ENCODE measurements around the gene SNX30.

Gene SNX30

DNA sequence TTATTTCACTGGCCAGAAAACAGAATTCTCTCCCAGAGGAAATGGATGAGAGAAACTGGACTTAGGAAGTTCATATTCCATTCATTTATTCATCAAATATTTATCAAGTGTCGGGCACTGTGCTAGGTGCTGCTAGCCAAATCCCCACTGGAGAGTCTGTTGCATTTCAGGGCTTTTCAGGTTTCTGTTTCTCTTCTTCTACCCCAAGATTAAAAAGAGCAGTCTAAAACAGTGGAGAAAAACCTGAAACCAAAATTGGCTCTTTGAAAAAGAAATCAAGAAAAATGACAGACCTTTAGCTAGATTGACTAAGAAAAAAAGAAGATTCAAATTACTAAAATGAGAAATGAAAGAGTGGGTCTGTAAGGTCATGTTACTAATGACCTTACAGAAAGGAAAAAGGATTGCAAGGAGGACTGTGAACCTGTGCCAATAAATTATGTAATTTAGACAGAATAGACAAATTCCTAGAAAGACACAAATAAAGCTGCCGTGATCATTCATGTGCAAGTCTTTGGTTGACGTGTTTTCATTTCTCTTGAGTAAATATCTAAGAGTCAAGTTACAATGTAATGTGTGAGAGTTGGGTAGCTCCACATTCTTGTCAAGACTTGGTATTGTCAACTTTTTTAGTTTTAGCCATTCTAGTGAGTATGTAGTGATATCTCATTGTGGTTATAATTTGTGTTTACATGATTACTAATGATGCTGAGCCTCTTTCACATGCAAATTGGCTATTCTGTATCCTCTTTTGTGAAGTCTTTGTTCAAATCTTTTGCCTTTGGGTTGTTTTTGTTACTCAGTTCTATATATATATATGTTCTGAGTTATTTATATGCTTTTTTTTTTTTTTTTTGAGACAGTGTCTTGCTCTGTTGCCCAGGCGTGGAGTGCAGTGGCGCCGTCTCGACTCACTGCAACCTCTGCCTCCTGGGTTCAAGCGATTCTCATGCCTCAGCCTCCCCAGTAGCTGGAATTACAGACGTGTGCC is 23.7 kb downstream of the SNX30 start:
- no peak for DNase-seq (ENCODE audit: low spot score in 2 of 2)
- H3K36me3 Mint-ChIP-seq (ENCODE audit: insufficient read depth): peaks cover 3% of the 10 kb centered on the region
- H3K9me3 Mint-ChIP-seq: no peaks in the 10 kb centered on the region
- no peak for ATAC-seq (replicated peaks; ENCODE audit: extremely low read depth, poor library complexity, severe bottlenecking)
- no peaks in the 10 kb centered on the region for H3K27me3 Mint-ChIP-seq
- no peak overlapping the region for H3K4me3 Mint-ChIP-seq
- peak overlapping the region; percentile 29 for H3K27ac Mint-ChIP-seq (ENCODE audit: low read depth)
- peaks cover 63% of the 10 kb centered on the region for H3K4me1 Mint-ChIP-seq

DNA sequence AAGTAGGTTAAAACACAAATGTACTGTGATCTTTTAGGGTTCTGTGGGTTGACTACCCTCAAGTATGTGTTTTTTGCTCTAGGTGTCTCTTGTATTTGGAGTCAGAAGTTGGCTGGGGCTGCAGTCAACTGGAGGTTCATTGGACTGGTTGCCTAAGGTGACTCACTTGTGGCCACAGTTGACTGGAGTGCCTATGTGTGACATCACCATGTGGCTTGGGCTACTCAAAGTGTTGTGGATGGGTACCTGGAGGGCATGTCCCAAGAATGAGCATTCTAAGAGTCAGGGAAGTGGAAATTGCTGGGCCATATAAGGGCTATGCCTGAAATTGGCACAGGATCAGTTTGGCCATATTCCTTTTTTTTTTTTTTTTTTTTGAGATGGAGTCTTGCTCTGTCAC is 27.4 kb downstream of the SNX30 start:
- ATAC-seq (replicated peaks; ENCODE audit: extremely low read depth, poor library complexity, severe bottlenecking): no peak
- H3K27ac Mint-ChIP-seq (ENCODE audit: low read depth): no peak overlapping the region
- no peaks in the 10 kb centered on the region for H3K27me3 Mint-ChIP-seq
- DNase-seq (ENCODE audit: low spot score in 2 of 2): no peak
- H3K9me3 Mint-ChIP-seq: no peaks in the 10 kb centered on the region
- H3K4me1 Mint-ChIP-seq: peaks cover 60% of the 10 kb centered on the region
- H3K4me3 Mint-ChIP-seq: no peak overlapping the region
- peaks cover 3% of the 10 kb centered on the region for H3K36me3 Mint-ChIP-seq (ENCODE audit: insufficient read depth)

DNA sequence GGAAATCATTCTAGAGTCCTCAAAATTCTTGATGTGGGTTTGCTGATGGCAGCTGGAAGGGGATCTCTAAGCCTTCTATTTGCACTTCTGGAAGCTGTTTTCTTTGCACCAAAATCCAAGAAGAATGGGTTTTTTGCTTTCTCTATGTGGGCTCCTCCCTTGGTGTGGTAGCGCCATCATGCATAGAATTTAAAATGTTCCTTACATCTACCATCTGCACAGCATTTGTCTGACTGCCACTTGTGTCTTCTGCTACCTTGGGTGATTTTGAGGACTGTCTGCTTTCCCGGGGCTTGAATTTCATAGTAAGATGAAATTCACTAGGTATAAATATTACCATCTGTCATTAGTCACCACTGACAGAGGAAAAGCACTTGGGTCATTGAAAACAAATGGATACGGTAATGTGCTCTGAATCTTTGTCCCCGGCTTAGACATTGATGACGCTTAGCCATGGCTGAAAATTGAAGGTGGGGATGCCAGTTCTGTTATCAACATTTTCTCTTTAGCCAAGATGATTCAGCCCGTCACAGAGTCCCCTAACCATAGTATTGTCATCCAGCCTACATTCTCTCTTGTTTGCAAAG is 30.0 kb downstream of the SNX30 start:
- H3K27ac Mint-ChIP-seq (ENCODE audit: low read depth): no peak overlapping the region
- peaks cover 66% of the 10 kb centered on the region for H3K4me1 Mint-ChIP-seq
- H3K4me3 Mint-ChIP-seq: no peak overlapping the region
- peaks cover 2% of the 10 kb centered on the region for H3K36me3 Mint-ChIP-seq (ENCODE audit: insufficient read depth)
- H3K9me3 Mint-ChIP-seq: no peaks in the 10 kb centered on the region
- H3K27me3 Mint-ChIP-seq: no peaks in the 10 kb centered on the region
- ATAC-seq (replicated peaks; ENCODE audit: extremely low read depth, poor library complexity, severe bottlenecking) (no peak), DNase-seq (ENCODE audit: low spot score in 2 of 2) (no peak)

DNA sequence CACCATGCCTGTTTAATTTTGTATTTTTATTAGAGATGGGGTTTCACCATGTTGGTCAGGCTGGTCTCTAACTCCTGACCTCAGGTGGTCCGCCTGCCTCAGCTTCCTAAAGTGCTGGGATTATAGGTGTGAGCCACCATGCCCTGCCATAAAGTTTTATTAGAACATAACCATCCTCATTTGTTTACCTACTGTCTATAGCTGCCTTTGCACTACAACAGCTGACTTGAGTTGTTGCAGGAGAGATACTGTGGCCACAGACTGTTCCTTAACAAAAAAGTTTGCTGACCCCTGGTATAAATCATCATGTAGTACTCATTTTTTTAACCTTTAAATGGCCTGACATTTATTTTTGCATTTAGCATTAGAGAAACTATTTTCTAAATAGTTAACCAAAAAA is 31.7 kb downstream of the SNX30 start:
- Mint-ChIP-seq H3K36me3 (ENCODE audit: insufficient read depth) (no peaks in the 10 kb centered on the region), H3K4me1 (peaks cover 69% of the 10 kb centered on the region), H3K4me3 (no peak overlapping the region), H3K27me3 (no peaks in the 10 kb centered on the region), H3K27ac (ENCODE audit: low read depth) (no peak overlapping the region), H3K9me3 (no peaks in the 10 kb centered on the region)
- ATAC-seq (replicated peaks; ENCODE audit: extremely low read depth, poor library complexity, severe bottlenecking) (no peak), DNase-seq (ENCODE audit: low spot score in 2 of 2) (no peak)

DNA sequence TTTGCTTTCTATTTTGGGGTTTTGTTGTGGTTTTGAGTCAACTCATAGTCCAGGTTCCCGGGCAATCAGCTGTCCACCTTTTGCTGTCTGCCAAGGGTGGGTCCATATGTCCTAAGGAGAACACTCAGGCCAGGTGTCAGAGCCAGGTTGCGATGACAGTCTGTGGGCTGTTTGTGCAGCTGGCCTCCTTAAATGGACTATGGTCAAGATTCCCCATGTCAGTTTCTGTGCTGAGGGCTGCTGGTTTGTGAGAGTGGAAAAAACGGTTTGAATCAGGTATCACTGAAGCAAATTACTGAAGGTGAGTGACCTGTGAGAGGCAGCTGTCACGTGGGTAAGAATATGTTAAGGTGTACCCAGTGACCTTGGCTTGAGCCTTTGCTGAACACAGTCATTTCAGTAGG is 33.0 kb downstream of the SNX30 start:
- Mint-ChIP-seq H3K4me3 (no peak overlapping the region), H3K27me3 (no peaks in the 10 kb centered on the region), H3K4me1 (peaks cover 77% of the 10 kb centered on the region), H3K9me3 (no peaks in the 10 kb centered on the region), H3K27ac (ENCODE audit: low read depth) (no peak overlapping the region), H3K36me3 (ENCODE audit: insufficient read depth) (no peaks in the 10 kb centered on the region)
- ATAC-seq (replicated peaks; ENCODE audit: extremely low read depth, poor library complexity, severe bottlenecking) (no peak), DNase-seq (ENCODE audit: low spot score in 2 of 2) (no peak)

DNA sequence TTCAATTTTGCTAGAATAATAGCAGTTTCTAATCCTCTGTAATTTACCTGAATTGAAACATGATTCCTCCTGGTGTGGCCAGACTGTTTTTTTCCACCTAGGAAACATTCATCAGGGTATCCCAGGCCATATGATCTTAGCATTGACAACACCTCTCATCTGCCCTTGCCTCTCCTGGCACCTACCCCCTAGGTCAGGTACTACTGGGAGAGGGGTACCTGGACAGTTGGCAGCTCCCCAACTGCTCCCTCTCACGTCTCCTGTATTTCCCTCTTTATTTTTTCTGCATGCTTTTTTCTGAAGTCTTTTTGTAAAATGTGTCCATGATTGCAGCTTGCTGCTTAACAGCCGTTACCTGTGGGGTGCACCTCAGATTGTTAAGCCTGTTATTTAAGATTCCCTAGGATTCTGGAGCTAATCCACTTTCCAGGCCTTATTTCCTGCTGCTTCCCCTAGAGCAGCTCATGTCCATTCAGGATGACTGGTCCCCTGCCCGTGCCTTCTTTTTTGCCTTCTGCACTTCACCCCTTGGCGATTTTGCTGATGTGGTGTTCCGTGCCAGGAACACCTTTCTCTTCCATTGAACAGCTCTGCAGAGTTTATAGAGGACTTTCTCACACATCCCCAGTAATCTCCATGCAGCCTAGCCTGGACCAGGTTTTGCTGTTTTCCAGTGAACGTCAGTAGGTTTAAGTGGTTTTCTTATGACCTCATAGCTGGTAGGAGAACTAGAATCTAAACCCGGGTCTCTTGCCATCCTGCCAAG is 33.6 kb downstream of the SNX30 start:
- DNase-seq (ENCODE audit: low spot score in 2 of 2) (no peak), ATAC-seq (replicated peaks; ENCODE audit: extremely low read depth, poor library complexity, severe bottlenecking) (no peak)
- H3K36me3 Mint-ChIP-seq (ENCODE audit: insufficient read depth): no peaks in the 10 kb centered on the region
- H3K9me3 Mint-ChIP-seq: no peaks in the 10 kb centered on the region
- H3K4me3 Mint-ChIP-seq: no peak overlapping the region
- no peaks in the 10 kb centered on the region for H3K27me3 Mint-ChIP-seq
- H3K27ac Mint-ChIP-seq (ENCODE audit: low read depth): peak overlapping the region; percentile 14
- peaks cover 77% of the 10 kb centered on the region for H3K4me1 Mint-ChIP-seq

DNA sequence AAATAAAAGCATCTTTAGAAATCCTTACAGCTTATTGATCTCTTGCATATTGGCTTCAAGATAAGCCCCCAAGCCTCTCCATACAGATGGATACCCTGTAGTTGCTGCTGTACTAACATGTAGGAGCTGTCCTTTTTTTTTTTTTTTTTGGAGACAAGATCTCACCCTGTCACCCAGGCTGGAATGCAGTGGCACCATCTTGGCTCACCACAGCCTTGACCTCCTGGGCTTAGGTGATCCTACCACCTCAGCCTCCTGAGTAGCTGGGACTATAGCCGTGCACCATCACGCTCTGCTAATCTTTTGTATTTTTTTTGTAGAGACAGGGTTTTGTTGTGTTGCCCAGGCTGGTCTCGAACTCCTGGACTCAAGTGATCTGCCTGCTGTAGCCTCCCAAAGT is 35.4 kb downstream of the SNX30 start:
- no peak for DNase-seq (ENCODE audit: low spot score in 2 of 2)
- peak overlapping the region; percentile 6 for H3K27ac Mint-ChIP-seq (ENCODE audit: low read depth)
- peaks cover 1% of the 10 kb centered on the region for H3K36me3 Mint-ChIP-seq (ENCODE audit: insufficient read depth)
- ATAC-seq (replicated peaks; ENCODE audit: extremely low read depth, poor library complexity, severe bottlenecking): no peak
- H3K4me1 Mint-ChIP-seq: peaks cover 71% of the 10 kb centered on the region
- H3K27me3 Mint-ChIP-seq: no peaks in the 10 kb centered on the region
- no peak overlapping the region for H3K4me3 Mint-ChIP-seq
- no peaks in the 10 kb centered on the region for H3K9me3 Mint-ChIP-seq

DNA sequence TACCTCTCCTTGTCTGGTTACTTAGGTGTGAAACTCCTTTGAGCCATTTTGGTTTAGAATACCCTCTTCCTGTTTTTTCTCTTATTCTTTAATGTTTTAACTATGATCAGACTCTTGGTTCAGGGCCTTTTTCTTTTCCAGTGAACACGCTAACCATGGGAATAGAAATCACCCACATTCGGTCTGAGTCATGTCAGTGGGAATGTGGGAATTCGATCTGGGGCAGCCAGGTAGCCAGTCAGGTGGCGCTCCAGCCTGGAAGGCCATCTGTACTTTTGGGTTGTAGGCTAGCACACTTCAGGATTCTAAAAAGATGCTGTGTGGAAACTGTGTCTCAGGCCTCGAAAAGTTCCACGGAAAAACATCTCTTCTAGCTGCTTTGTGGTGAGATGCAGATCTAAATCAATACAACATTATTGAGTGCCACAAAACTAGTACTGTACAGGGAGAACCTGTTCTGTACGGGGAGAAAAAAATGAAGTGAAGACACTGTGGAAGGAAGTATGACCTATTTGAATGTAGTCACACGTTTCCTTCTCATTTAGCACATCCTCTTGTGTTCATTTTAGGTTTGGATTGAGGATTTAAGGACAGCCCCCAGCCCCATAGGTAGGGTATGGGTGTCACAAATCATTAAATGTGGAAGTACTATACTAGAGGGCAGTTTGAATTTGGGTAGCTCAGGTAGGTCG is 36.4 kb downstream of the SNX30 start:
- Mint-ChIP-seq H3K4me3 (no peak overlapping the region), H3K9me3 (no peaks in the 10 kb centered on the region), H3K4me1 (peaks cover 68% of the 10 kb centered on the region), H3K27ac (ENCODE audit: low read depth) (peak overlapping the region; percentile 6), H3K27me3 (no peaks in the 10 kb centered on the region), H3K36me3 (ENCODE audit: insufficient read depth) (peaks cover 1% of the 10 kb centered on the region)
- DNase-seq (ENCODE audit: low spot score in 2 of 2) (no peak), ATAC-seq (replicated peaks; ENCODE audit: extremely low read depth, poor library complexity, severe bottlenecking) (no peak)

DNA sequence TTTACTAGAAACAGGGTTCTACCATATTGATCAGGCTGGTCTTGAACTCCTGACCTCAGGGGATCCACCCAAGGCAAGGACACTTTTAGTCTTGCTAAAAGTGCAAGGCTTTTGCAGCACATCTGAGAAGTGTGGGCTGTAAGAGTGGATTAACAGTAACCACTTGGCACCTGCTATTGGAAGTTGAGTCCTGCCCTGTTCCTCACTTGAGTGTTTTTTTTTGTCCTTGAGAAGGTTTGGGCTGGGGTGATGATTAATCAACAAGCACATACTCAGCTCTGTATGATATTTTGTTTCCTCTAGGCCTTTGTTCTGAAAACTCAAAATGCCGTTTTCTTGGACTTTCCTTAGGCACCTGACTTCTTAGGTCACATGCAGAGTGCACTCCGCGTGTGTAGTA is 37.4 kb downstream of the SNX30 start:
- H3K36me3 Mint-ChIP-seq (ENCODE audit: insufficient read depth): peaks cover 3% of the 10 kb centered on the region
- H3K27me3 Mint-ChIP-seq: no peaks in the 10 kb centered on the region
- no peak overlapping the region for H3K27ac Mint-ChIP-seq (ENCODE audit: low read depth)
- H3K4me3 Mint-ChIP-seq: no peak overlapping the region
- H3K4me1 Mint-ChIP-seq: peaks cover 70% of the 10 kb centered on the region
- H3K9me3 Mint-ChIP-seq: no peaks in the 10 kb centered on the region
- no peak for DNase-seq (ENCODE audit: low spot score in 2 of 2)
- no peak for ATAC-seq (replicated peaks; ENCODE audit: extremely low read depth, poor library complexity, severe bottlenecking)

DNA sequence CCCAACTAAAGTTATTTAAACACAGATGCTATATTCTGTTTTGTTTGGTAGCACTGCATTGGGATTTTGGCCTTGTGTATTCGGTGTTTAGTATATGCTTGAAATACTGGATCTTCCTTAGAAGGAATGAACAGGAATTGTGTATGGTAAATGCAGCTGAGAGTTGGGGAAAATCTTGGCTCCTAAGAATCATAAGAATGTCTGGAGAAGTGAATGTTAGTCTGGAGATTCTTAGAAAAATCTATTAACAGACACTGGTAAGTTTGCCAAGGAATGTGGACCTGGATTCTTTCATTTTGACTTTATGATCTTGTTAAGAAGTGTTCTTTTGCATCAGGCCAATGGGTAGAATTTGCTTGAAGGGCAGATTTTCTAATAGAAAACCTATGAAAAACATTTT is 38.9 kb downstream of the SNX30 start:
- Mint-ChIP-seq H3K36me3 (ENCODE audit: insufficient read depth) (peaks cover 3% of the 10 kb centered on the region), H3K9me3 (no peaks in the 10 kb centered on the region), H3K4me3 (no peak overlapping the region), H3K4me1 (peaks cover 62% of the 10 kb centered on the region), H3K27me3 (no peaks in the 10 kb centered on the region), H3K27ac (ENCODE audit: low read depth) (no peak overlapping the region)
- no peak for DNase-seq (ENCODE audit: low spot score in 2 of 2)
- no peak for ATAC-seq (replicated peaks; ENCODE audit: extremely low read depth, poor library complexity, severe bottlenecking)

DNA sequence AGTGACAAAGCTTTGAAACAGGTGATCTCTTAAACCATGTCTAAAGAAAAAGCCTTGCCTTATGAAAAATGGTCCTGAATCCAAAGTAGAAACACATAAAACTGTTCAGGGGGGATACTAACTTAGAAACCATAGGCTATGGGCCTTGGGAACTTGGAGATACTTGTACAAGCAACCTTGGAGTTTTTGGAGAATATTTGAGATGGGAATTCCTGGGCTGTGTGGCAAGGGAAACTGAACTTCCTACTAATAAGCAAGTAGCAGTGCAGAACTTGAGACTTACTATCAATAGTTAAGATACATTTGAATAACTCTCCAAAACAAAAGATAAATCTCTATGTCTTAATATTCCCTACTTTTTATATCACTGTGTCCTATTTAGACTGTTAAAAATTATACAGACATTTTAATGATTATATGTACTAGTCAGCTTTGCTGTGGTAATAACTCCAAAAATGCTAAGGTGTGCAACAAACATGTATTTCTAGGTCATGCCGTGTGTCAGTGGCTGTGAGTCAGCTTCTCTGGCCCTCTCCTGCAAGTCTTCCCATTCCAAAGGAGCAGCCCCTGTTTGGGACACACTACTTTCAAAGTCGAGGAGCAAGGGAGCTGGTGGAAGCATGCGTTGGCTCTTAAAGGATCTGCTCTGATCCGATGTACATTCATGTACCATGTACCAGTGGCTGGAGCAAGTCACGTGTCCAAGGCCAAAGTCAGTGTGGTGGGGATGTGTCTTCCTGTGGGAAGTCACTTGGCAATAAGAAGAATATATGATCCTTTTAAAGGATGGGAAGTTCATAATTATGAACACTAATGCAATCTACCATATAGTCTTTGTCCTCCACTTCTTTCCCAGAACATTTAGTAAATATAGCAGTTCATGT is 39.6 kb downstream of the SNX30 start:
- DNase-seq (ENCODE audit: low spot score in 2 of 2) (no peak), ATAC-seq (replicated peaks; ENCODE audit: extremely low read depth, poor library complexity, severe bottlenecking) (no peak)
- Mint-ChIP-seq H3K27me3 (no peaks in the 10 kb centered on the region), H3K4me3 (no peak overlapping the region), H3K9me3 (no peaks in the 10 kb centered on the region), H3K4me1 (peaks cover 57% of the 10 kb centered on the region), H3K27ac (ENCODE audit: low read depth) (no peak overlapping the region), H3K36me3 (ENCODE audit: insufficient read depth) (peaks cover 3% of the 10 kb centered on the region)

Data from central memory CD8-positive, alpha-beta T cell (primary cell).